Activated CD8-positive, alpha-beta T cell treated with anti-CD3 and anti-CD28 coated beads for 36 hours (primary cell): Measurements from ENCODE around the gene HAPLN3. TPM values are rescaled to one million over a fixed set of nuclear protein-coding genes. Genes with fewer than 3 reads are reported as not detected.

Source experiments
- ATAC-seq: fragments of 200-7000 bp; cut with Tn5 transposase; one replicate; pipeline ENCODE4 v1.10.0; 2021; ENCODE audit warnings: mild to moderate bottlenecking, moderate library complexity
- CTCF ChIA-PET: fragments of 350-600 bp; sonication (Branson Sonifier 250); formaldehyde crosslinking; loops from one replicate; lab custom pipeline; 2021; ENCODE audit warnings: antibody characterized with exemption; lab: Charles Lee
- POLR2A ChIA-PET: fragments of 350-600 bp; sonication (Branson Sonifier 250); formaldehyde crosslinking; loops from one replicate; lab custom pipeline; 2021; ENCODE audit warnings: antibody characterized with exemption; lab: Charles Lee
- DNase-seq: peaks from one replicate; pipeline ENCODE4 v3.0.0-alpha.2; 2020
- H3K27ac Mint-ChIP-seq: one replicate; pipeline ENCODE4 v1.8.0; 2021; ENCODE audit warnings: mild to moderate bottlenecking, mixed read lengths
- H3K27me3 Mint-ChIP-seq: one replicate; pipeline ENCODE4 v1.8.0; 2021; ENCODE audit warnings: mixed read lengths
- H3K36me3 Mint-ChIP-seq: one replicate; pipeline ENCODE4 v1.8.0; 2021; ENCODE audit warnings: low read depth, mixed read lengths
- H3K4me1 Mint-ChIP-seq: one replicate; pipeline ENCODE4 v1.8.0; 2021; ENCODE audit warnings: low read depth, mixed read lengths
- H3K4me3 Mint-ChIP-seq: one replicate; pipeline ENCODE4 v1.8.0; 2021; ENCODE audit warnings: mild to moderate bottlenecking, moderate library complexity, mixed read lengths
- H3K9me3 Mint-ChIP-seq: one replicate; pipeline ENCODE4 v1.8.0; 2021; ENCODE audit warnings: mixed read lengths
- intact Hi-C: fragments of 100-400 bp; cut with micrococcal nuclease; formaldehyde crosslinking; loops from one replicate; pipeline ENCODE4 v1.10.0; 2022
- total RNA-seq, 2 experiments: library from RNA; stranded (reverse); gene quantifications; one replicate each; pipeline ENCODE4 v1.2.3, GENCODE V29; 2021
- TF ChIP-seq, protein P1 (sequence below): fragments of 200-600 bp; IDR thresholded peaks from one replicate; pipeline ENCODE4 v1.8.0; 2022; ENCODE audit warnings: antibody characterized with exemption, mild to moderate bottlenecking

HAPLN3 gene
- total RNA-seq, 2 experiments from 2014 or later: 63.2 to 69.5 TPM

DNA sequence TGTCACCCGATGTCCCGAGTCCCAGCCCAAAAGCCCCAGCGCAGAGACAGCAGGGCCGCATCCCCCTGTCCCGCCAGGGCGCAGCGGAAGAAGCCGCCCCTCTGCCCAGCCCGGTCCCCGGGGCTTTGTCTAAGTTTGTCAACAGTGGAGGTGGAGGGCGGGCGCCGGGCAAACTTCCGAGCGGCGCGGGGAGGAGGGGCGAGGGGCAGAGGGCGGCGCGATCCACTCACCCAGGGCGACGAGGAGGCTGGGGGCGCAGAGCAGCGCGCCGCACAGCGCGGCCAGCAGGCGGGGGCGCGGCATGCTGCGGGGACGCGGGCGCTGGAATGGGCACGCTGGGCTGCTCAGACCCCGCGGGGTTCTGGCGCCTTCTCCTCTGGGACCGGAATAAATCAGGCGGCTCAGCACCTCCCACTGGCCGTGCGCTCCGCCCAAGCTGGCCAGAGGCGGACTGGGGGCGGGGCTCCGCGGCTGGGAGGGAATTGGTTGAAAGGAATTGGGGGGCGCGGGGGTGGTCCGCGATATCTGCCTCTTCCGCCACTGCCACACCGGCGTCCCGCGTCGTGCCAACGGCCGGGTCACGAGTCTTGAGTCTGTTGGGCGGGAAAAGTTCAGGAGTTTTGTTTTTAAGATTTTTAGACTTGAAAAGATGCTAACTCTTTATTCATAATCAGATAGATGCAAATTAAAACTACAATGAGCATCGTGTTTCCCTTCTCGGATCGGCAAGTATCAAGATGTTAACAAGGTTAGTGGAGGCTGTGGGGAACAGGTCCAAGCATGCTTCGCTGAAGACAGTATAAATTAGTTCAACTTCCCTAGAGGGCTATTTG is 17.9 kb upstream of the HAPLN3 start, which contains the start of gene MFGE8:
Gene MFGE8 (minus strand): TSS at position 363 of the 833 bp plus-strand sequence. CDS start 60 bp downstream, at position 303.
- peak within 1 kb of the TSS; percentile 95 for H3K27ac Mint-ChIP-seq
- peaks cover 2% of the 10 kb centered on the region for H3K27me3 Mint-ChIP-seq
- H3K4me3 Mint-ChIP-seq: peak within 1 kb of the TSS; percentile 96
- H3K36me3 Mint-ChIP-seq: no peaks in the 10 kb centered on the region
- no peaks in the 10 kb centered on the region for H3K9me3 Mint-ChIP-seq
- ATAC-seq (peak; percentile 90), DNase-seq (peak; percentile 87)
- peaks cover 18% of the 10 kb centered on the region for H3K4me1 Mint-ChIP-seq
- intact Hi-C loops: no loop called here
- TF ChIP-seq, protein P1, sequence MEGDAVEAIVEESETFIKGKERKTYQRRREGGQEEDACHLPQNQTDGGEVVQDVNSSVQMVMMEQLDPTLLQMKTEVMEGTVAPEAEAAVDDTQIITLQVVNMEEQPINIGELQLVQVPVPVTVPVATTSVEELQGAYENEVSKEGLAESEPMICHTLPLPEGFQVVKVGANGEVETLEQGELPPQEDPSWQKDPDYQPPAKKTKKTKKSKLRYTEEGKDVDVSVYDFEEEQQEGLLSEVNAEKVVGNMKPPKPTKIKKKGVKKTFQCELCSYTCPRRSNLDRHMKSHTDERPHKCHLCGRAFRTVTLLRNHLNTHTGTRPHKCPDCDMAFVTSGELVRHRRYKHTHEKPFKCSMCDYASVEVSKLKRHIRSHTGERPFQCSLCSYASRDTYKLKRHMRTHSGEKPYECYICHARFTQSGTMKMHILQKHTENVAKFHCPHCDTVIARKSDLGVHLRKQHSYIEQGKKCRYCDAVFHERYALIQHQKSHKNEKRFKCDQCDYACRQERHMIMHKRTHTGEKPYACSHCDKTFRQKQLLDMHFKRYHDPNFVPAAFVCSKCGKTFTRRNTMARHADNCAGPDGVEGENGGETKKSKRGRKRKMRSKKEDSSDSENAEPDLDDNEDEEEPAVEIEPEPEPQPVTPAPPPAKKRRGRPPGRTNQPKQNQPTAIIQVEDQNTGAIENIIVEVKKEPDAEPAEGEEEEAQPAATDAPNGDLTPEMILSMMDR: no peak
- ChIA-PET POLR2A (interaction anchor here (1.0 to 1.8 kb wide), 3 partner anchors 10 to 22 kb away, joined by 5 to 6 read pairs (median 5); no protein-coding TSS in a partner anchor), CTCF (interaction anchor here (1.4 to 3.5 kb wide), 2 partner anchors 8 to 10 kb away, joined by 3 to 33 read pairs; no protein-coding TSS in a partner anchor)

GRCh38 chr15:88912500-88912921 is 17.2 kb upstream of the HAPLN3 start:
- Mint-ChIP-seq H3K4me3 (peak overlapping the region; percentile 96), H3K4me1 (peaks cover 15% of the 10 kb centered on the region), H3K27ac (no peak overlapping the region), H3K9me3 (no peaks in the 10 kb centered on the region), H3K36me3 (no peaks in the 10 kb centered on the region), H3K27me3 (peaks cover under 1% of the 10 kb centered on the region)
- CTCF ChIA-PET: interaction anchor here (1.4 kb wide), 1 partner anchor 10 kb away, joined by 3 read pairs; no protein-coding TSS in a partner anchor
- POLR2A ChIA-PET: interaction anchor here (1.0 to 1.8 kb wide), 2 partner anchors 9 to 21 kb away, joined by 5 to 6 read pairs; no protein-coding TSS in a partner anchor
- intact Hi-C loops: no loop called here
- TF ChIP-seq, protein P1: no peak
- ATAC-seq (no peak), DNase-seq (no peak)

- no peaks in the 10 kb centered on the region for H3K9me3 Mint-ChIP-seq
- peak overlapping the region; percentile 96 for H3K4me3 Mint-ChIP-seq
- H3K27ac Mint-ChIP-seq: no peak overlapping the region
- ATAC-seq (no peak), DNase-seq (no peak)
- CTCF ChIA-PET: interaction anchor here (0.6 to 1.4 kb wide), 3 partner anchors 9 to 44 kb away, joined by 3 read pairs; partner anchors contain the start of gene HAPLN3
- intact Hi-C loops: no loop called here
- H3K4me1 Mint-ChIP-seq: peaks cover 15% of the 10 kb centered on the region
- no peaks in the 10 kb centered on the region for H3K36me3 Mint-ChIP-seq
- POLR2A ChIA-PET: interaction anchor here (1.8 kb wide), 1 partner anchor 21 kb away, joined by 5 read pairs; no protein-coding TSS in a partner anchor
- TF ChIP-seq, protein P1: no peak
- no peaks in the 10 kb centered on the region for H3K27me3 Mint-ChIP-seq
These were observed 16.4 kb upstream of the HAPLN3 start for GRCh38 chr15:88911766-88912118.

DNA sequence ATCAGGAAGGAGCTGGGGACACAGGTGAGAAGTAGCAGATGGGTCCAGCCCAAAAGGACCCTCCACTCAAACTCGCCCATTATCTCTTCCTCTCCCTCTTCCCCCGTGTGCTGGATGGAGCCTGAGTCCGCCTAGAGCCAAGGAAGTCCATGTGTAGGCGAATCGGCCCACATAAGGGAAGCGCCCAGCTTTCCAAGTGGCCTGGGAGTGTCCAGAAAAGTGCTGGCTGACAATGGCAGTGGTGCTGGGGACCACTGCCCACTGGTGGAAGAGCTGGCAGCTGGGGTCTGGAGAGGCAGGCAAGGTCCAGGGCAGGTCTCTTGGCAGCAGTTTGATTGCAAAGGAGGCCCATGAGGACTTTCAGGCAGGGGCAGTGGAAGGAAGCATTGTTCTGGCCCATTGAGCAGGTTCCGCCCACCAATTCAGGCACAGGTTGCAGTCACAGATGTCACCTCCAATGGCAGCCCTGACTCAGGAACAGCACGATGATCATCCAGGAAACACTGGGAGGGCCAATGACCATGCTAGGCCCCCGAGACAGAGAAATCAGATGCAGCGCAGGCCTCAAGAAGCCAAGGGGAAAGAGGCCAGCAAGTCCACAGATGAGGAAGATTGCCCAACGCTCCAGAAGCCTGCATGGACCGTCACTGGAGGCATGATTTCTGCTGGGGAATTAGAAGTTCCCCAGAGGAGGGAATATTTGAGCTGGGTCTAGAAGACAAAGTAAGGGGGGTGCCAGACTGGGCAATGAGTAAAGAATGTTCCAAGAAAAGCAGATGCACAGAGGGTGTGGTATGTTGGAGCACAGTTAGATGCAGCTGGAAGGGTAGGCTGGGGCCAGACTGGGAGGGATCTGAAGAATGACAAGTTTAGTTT is 14.8 kb upstream of the HAPLN3 start:
- TF ChIP-seq, protein P1: no peak
- H3K36me3 Mint-ChIP-seq: no peaks in the 10 kb centered on the region
- CTCF ChIA-PET: interaction anchor here (1.0 kb wide), 1 partner anchor 12 kb away, joined by 4 read pairs; no protein-coding TSS in a partner anchor
- POLR2A ChIA-PET: no interaction called here
- H3K4me1 Mint-ChIP-seq: peaks cover 18% of the 10 kb centered on the region
- DNase-seq: no peak
- H3K4me3 Mint-ChIP-seq: no peak overlapping the region
- intact Hi-C loops: loop anchor here (10.0 kb wide), 1 partner anchor 265 kb away; no protein-coding TSS in a partner anchor
- H3K27me3 Mint-ChIP-seq: no peaks in the 10 kb centered on the region
- no peak for ATAC-seq
- H3K9me3 Mint-ChIP-seq: no peaks in the 10 kb centered on the region
- H3K27ac Mint-ChIP-seq: no peak overlapping the region
